GM18858 (cell line): ENCODE measurements around the gene CDC42BPA.
A peak's percentile ranks its signal among the peaks of the same experiment; 100 is the strongest.

Experiments
- ATAC-seq: cut with Tn5 transposase; IDR thresholded peaks from one replicate; pipeline ENCODE4 v1.9.1; 2021; ENCODE audit not compliant: unreplicated experiment

CDC42BPA gene

GRCh38 chr1:227070638-227071285 lies 247.5 kb downstream of the CDC42BPA start:
- ATAC-seq, result no peak

GRCh38 chr1:227069490-227069889 lies 248.8 kb downstream of the CDC42BPA start:
- no peak for ATAC-seq

- no peak for ATAC-seq
Observed at GRCh38 chr1:227068883-227069282, 249.4 kb downstream of the CDC42BPA start.

GRCh38 chr1:227066999-227067398 lies 251.3 kb downstream of the CDC42BPA start:
- ATAC-seq, result no peak

- no peak for ATAC-seq
Observed at GRCh38 chr1:227065311-227065710, 253.0 kb downstream of the CDC42BPA start.

GRCh38 chr1:227062306-227062705 lies 256.0 kb downstream of the CDC42BPA start:
- no peak for ATAC-seq

GRCh38 chr1:227059076-227059475 lies 259.2 kb downstream of the CDC42BPA start:
- ATAC-seq, result no peak

- ATAC-seq, result no peak
Observed at GRCh38 chr1:227058321-227058751, 260.0 kb downstream of the CDC42BPA start.

- ATAC-seq, result no peak
Observed at GRCh38 chr1:227049253-227049652, 269.0 kb downstream of the CDC42BPA start.

GRCh38 chr1:227043755-227044154 lies 274.5 kb downstream of the CDC42BPA start:
- ATAC-seq, result no peak

GRCh38 chr1:227042292-227042691 lies 276.0 kb downstream of the CDC42BPA start:
- no peak for ATAC-seq

GRCh38 chr1:227038401-227038800 lies 279.9 kb downstream of the CDC42BPA start:
- ATAC-seq, result no peak

GRCh38 chr1:227037121-227037520 lies 281.2 kb downstream of the CDC42BPA start:
- no peak for ATAC-seq

GRCh38 chr1:227035316-227035715 lies 283.0 kb downstream of the CDC42BPA start:
- ATAC-seq, result no peak

- no peak for ATAC-seq
Observed at GRCh38 chr1:227033880-227034279, 284.4 kb downstream of the CDC42BPA start.

GRCh38 chr1:227032396-227032795 lies 285.9 kb downstream of the CDC42BPA start:
- no peak for ATAC-seq

GRCh38 chr1:227016990-227017389 lies 301.3 kb downstream of the CDC42BPA start:
- no peak for ATAC-seq

GRCh38 chr1:227010645-227011044 lies 307.6 kb downstream of the CDC42BPA start:
- ATAC-seq, result no peak

- no peak for ATAC-seq
Observed at GRCh38 chr1:227009937-227010336, 308.4 kb downstream of the CDC42BPA start.

- peak; percentile 53 for ATAC-seq
Observed at GRCh38 chr1:227006226-227006796, 312.0 kb downstream of the CDC42BPA start.

- no peak for ATAC-seq
Observed at GRCh38 chr1:227004796-227005195, 313.5 kb downstream of the CDC42BPA start.

GRCh38 chr1:227003165-227003564 lies 315.1 kb downstream of the CDC42BPA start:
- no peak for ATAC-seq

- no peak for ATAC-seq
Observed at GRCh38 chr1:227002531-227003049, 315.7 kb downstream of the CDC42BPA start.
